OCI-LY7 (cell line): ENCODE results near the gene STAG1. TPM values are rescaled to one million over a fixed set of nuclear protein-coding genes. Genes with fewer than 3 reads are reported as not detected.
"Not testable (repeated sequence)": the region's sequence is repeated elsewhere in the genome, so short reads cannot be mapped to it uniquely, and the experiment has no call there.

Source experiments
- BruUV-seq: library from RNA; stranded (reverse); fragments of 400-500 nt; replicated peaks from 2 replicates; lab custom pipeline; 2021; lab: Mats Ljungman, UMichigan
- CTCF ChIA-PET: fragments of 300-600 bp; sonication (Branson Sonifier 250); formaldehyde crosslinking; loops from one replicate; lab custom pipeline; 2022; ENCODE audit warnings: antibody characterized with exemption; ENCODE audit not compliant: unreplicated experiment; lab: Charles Lee
- POLR2A ChIA-PET: fragments of 300-600 bp; sonication (Branson Sonifier 250); formaldehyde crosslinking; loops from one replicate; lab custom pipeline; 2022; ENCODE audit warnings: antibody characterized with exemption; lab: Charles Lee
- DNase-seq: peaks from one replicate; pipeline ENCODE4 v3.0.0-alpha.2; 2015; ENCODE audit warnings: low spot score
- H2AFZ ChIP-seq: fragments of 200-600 bp; sonication (generic), shearing (Covaris generic); 2 replicates; pipeline ENCODE4 v1.6.1; 2014; ENCODE audit warnings: mild to moderate bottlenecking, antibody characterized with exemption, low read length, moderate library complexity
- H3K27ac ChIP-seq: fragments of 200-600 bp; sonication (generic); 2 replicates; pipeline ENCODE4 v1.5.1; 2014; ENCODE audit warnings: mixed run types, low read depth, mild to moderate bottlenecking, moderate library complexity, low read length, inconsistent platforms; ENCODE audit not compliant: poor library complexity, severe bottlenecking
- H3K36me3 ChIP-seq: fragments of 200-600 bp; sonication (generic); 2 replicates; pipeline ENCODE4 v1.6.1; 2014; ENCODE audit warnings: mild to moderate bottlenecking, antibody characterized with exemption, low read length, moderate library complexity, mixed read lengths; ENCODE audit not compliant: insufficient read depth
- H3K4me1 ChIP-seq: fragments of 200-600 bp; sonication (generic); 2 replicates; pipeline ENCODE4 v1.5.1; 2014; ENCODE audit warnings: mild to moderate bottlenecking, low read length; ENCODE audit not compliant: insufficient read depth, poor library complexity, severe bottlenecking
- H3K4me2 ChIP-seq: fragments of 200-600 bp; sonication (generic); 2 replicates; pipeline ENCODE4 v1.6.1; 2014; ENCODE audit warnings: mild to moderate bottlenecking, low read length
- H3K4me3 ChIP-seq: fragments of 200-600 bp; sonication (generic); 2 replicates; pipeline ENCODE4 v1.5.1; 2014; ENCODE audit warnings: mild to moderate bottlenecking, low read depth, low read length; ENCODE audit not compliant: poor library complexity, severe bottlenecking
- H3K79me2 ChIP-seq: fragments of 200-600 bp; sonication (generic); 2 replicates; pipeline ENCODE4 v1.6.1; 2016; ENCODE audit warnings: low read depth, mild to moderate bottlenecking, low read length, moderate library complexity, mixed read lengths; ENCODE audit not compliant: insufficient read depth
- H3K9me2 ChIP-seq: fragments of 200-600 bp; sonication (generic); 2 replicates; pipeline ENCODE4 v1.6.1; 2016; ENCODE audit warnings: mild to moderate bottlenecking, low read length, mixed read lengths; ENCODE audit not compliant: insufficient read depth
- H3K9me3 ChIP-seq: fragments of 200-600 bp; sonication (generic); 2 replicates; pipeline ENCODE4 v1.6.1; 2014; ENCODE audit warnings: mild to moderate bottlenecking, mixed run types, low read length, mixed read lengths
- H4K20me1 ChIP-seq: fragments of 200-600 bp; sonication (generic); 2 replicates; pipeline ENCODE4 v1.6.1; 2014; ENCODE audit warnings: mild to moderate bottlenecking, antibody characterized with exemption, low read length, moderate library complexity, mixed read lengths; ENCODE audit not compliant: insufficient read depth
- EZH2phosphoT487 ChIP-seq: fragments of 200-600 bp; sonication (generic); IDR thresholded peaks from 2 replicates; pipeline ENCODE4 v1.6.1; 2018; ENCODE audit warnings: low read depth, borderline replicate concordance, mild to moderate bottlenecking, mixed run types, antibody characterized with exemption, low read length, moderate library complexity, mixed read lengths
- intact Hi-C: fragments of 100-400 bp; cut with micrococcal nuclease; formaldehyde crosslinking; loops from one replicate; pipeline ENCODE4 v1.10.0; 2022; ENCODE audit not compliant: unreplicated experiment
- total RNA-seq, 2 experiments: library from RNA; depleted of rRNA in 1 of 2; stranded (reverse); fragments of >200 nt in 1 of 2; shearing (Covaris generic) in 1 of 2; gene quantifications; 2 replicates each; pipeline ENCODE4 v1.2.3, GENCODE V29; 2014 to 2022
- TF ChIP-seq, protein P1 (sequence below): fragments of 200-600 bp; sonication (generic); conservative IDR thresholded peaks from 2 replicates; pipeline ENCODE4 v1.5.1; 2014; ENCODE audit warnings: mild to moderate bottlenecking, antibody characterized with exemption, low read length, moderate library complexity, mixed read lengths

Gene STAG1
- total RNA-seq, 2 experiments from 2014 or later: 30.7 to 46.6 TPM

DNA sequence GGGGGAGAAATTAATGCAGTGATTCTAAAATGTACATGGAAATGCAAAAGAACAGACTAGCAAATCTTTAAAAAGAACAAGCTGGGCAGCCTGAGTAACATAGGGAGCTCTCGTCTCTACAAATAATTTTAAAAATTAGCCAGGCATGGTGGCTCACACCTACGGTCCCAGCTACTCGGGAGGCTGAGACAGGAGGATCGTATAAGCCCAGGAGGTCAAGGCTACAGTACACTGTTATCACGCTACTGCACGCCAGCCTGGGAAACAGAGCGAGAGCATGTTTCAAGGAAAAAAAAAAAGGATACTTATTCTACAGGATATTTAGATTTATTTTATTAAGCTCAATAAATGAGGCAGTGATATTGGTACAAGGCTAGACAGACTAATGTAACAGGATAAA lies 40.9 kb downstream of the STAG1 start:
- Histone ChIP-seq H3K79me2 (peaks cover 100% of the 10 kb centered on the region), H3K9me3 (peaks cover 4% of the 10 kb centered on the region; the same call in 1 of the 2 replicates), H3K36me3 (peaks cover 51% of the 10 kb centered on the region), H3K4me2 (no peak overlapping the region), H3K27ac (no peak overlapping the region), H2AFZ (no peak overlapping the region), H3K9me2 (no peaks in the 10 kb centered on the region), H3K4me3 (no peak overlapping the region), H4K20me1 (no peaks in the 10 kb centered on the region; the same call in 1 of the 2 replicates), H3K4me1 (no peaks in the 10 kb centered on the region)
- ChIA-PET POLR2A (interaction anchor here (0.7 kb wide), 1 partner anchor 30 kb away, joined by 3 read pairs; no protein-coding TSS in a partner anchor), CTCF (no interaction called here)
- intact Hi-C loops: no loop called here
- BruUV-seq: no TSS peak
- DNase-seq: no peak
- no peak for TF ChIP-seq EZH2phosphoT487
- TF ChIP-seq, protein P1, sequence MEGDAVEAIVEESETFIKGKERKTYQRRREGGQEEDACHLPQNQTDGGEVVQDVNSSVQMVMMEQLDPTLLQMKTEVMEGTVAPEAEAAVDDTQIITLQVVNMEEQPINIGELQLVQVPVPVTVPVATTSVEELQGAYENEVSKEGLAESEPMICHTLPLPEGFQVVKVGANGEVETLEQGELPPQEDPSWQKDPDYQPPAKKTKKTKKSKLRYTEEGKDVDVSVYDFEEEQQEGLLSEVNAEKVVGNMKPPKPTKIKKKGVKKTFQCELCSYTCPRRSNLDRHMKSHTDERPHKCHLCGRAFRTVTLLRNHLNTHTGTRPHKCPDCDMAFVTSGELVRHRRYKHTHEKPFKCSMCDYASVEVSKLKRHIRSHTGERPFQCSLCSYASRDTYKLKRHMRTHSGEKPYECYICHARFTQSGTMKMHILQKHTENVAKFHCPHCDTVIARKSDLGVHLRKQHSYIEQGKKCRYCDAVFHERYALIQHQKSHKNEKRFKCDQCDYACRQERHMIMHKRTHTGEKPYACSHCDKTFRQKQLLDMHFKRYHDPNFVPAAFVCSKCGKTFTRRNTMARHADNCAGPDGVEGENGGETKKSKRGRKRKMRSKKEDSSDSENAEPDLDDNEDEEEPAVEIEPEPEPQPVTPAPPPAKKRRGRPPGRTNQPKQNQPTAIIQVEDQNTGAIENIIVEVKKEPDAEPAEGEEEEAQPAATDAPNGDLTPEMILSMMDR: no peak

DNA sequence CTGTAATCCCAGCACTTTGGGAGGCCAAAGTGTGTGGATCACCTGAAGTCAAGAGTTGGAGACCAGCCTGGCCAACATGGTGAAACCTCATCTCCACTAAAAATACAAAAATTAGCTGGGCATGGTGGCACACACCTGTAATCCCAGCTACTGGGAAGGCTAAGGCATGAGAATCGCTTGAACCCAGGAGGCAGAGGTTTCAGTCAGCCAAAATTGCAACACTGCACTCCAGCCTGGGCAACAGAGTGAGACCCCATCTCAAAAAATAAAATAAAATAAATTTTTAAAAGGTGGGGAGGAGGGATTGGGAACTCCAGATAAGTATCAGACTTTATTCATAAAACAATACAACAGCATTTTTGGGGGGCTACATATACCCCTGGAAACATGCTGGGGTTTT lies 42.4 kb downstream of the STAG1 start:
- POLR2A ChIA-PET, H2AFZ ChIP-seq, H3K27ac ChIP-seq, H3K4me2 ChIP-seq, H3K9me2 ChIP-seq, H3K9me3 ChIP-seq, H3K4me3 ChIP-seq, intact Hi-C loops, BruUV-seq, H3K4me1 ChIP-seq, H4K20me1 ChIP-seq, DNase-seq: not testable (repeated sequence)
- H3K36me3 ChIP-seq: peaks cover 47% of the 10 kb centered on the region
- CTCF ChIA-PET: interaction anchor here (0.6 kb wide), 1 partner anchor 43 kb away, joined by 3 read pairs; no protein-coding TSS in a partner anchor
- H3K79me2 ChIP-seq: peaks cover 100% of the 10 kb centered on the region

DNA sequence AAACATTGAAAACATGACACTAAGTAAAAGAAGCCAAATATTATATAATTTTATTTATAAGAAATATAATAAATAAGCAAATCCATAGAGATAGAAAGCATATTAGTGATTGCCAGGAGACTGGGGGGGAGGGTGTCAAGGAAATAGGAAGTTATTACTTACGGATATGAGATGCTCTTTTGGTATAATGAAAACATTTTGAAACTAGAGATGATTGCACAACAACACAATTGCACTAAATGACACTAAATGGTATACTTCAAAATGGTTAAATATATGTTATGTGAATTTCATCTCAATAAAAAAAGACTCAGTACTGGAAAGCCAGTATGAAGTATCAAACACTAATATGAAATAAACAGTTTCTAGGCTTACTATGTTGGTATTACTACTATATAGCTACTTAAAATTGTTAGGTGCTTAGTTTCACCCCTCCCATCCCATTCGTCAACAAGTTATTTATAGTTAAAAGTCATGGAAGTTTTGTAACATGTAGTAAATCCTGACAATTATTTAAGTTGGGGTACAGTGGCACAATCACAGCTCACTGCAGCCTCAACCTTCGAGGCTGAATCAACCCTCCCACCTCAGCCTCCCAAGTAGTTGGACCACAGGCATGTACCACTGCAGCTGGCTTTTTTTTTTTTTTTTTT lies 43.7 kb downstream of the STAG1 start:
- Histone ChIP-seq H3K79me2 (peaks cover 98% of the 10 kb centered on the region), H3K36me3 (peaks cover 47% of the 10 kb centered on the region), H3K4me3 (no peak overlapping the region), H3K4me2 (no peak overlapping the region), H3K9me3 (no peaks in the 10 kb centered on the region; the same call in 1 of the 2 replicates), H3K4me1 (no peaks in the 10 kb centered on the region), H3K27ac (no peak overlapping the region), H2AFZ (no peak overlapping the region), H3K9me2 (no peaks in the 10 kb centered on the region), H4K20me1 (no peaks in the 10 kb centered on the region; the same call in 1 of the 2 replicates)
- ChIA-PET POLR2A (interaction anchor here (0.8 to 1.1 kb wide), 3 partner anchors 18 to 620 kb away, joined by 3 to 7 read pairs (median 5); no protein-coding TSS in a partner anchor), CTCF (no interaction called here)
- no peak for DNase-seq
- intact Hi-C loops: no loop called here
- TF ChIP-seq, protein P1: no peak
- no peak for TF ChIP-seq EZH2phosphoT487
- no TSS peak for BruUV-seq
